Measurements from ENCODE around the gene TNRC6C.

The TNRC6C gene

GRCh38 chr17:78125976-78126894, 167.7 kb downstream of the TNRC6C start:
- DNase-seq (ENCODE audit: low read depth), result no peak

GRCh38 chr17:78126895-78127238, 168.4 kb downstream of the TNRC6C start:
- DNase-seq (ENCODE audit: low read depth), result no peak

GRCh38 chr17:78127239-78127887, 168.9 kb downstream of the TNRC6C start:
- DNase-seq (ENCODE audit: low read depth), result no peak

- DNase-seq (ENCODE audit: low read depth), result no peak
These were observed 169.5 kb downstream of the TNRC6C start for GRCh38 chr17:78127888-78128550.

GRCh38 chr17:78128551-78129350, 170.2 kb downstream of the TNRC6C start, which contains the start of gene TMC6:
TMC6 (minus strand) TSS chr17:78128755; CDS start chr17:78126832, 1,923 bp downstream.
- DNase-seq (ENCODE audit: low read depth), result peak; percentile 42

- DNase-seq (ENCODE audit: low read depth), result no peak
These were observed 171.0 kb downstream of the TNRC6C start for GRCh38 chr17:78129351-78130089.

- DNase-seq (ENCODE audit: low read depth), result no peak
These were observed 171.6 kb downstream of the TNRC6C start for GRCh38 chr17:78130090-78130436.

GRCh38 chr17:78130437-78131101, 172.1 kb downstream of the TNRC6C start, which contains the start of gene TMC8:
TMC8 (plus strand) TSS chr17:78130771; CDS start chr17:78131589, 818 bp downstream.
- DNase-seq (ENCODE audit: low read depth), result no peak

- no peak for DNase-seq (ENCODE audit: low read depth)
These were observed 172.9 kb downstream of the TNRC6C start for GRCh38 chr17:78131172-78132083.

- no peak for DNase-seq (ENCODE audit: low read depth)
These were observed 173.7 kb downstream of the TNRC6C start for GRCh38 chr17:78132084-78132676.

- no peak for DNase-seq (ENCODE audit: low read depth)
These were observed 174.3 kb downstream of the TNRC6C start for GRCh38 chr17:78132767-78133178.

- no peak for DNase-seq (ENCODE audit: low read depth)
These were observed 174.9 kb downstream of the TNRC6C start for GRCh38 chr17:78133179-78133951.

- DNase-seq (ENCODE audit: low read depth), result peak; percentile 59
These were observed 175.7 kb downstream of the TNRC6C start for GRCh38 chr17:78133971-78134898.

GRCh38 chr17:78134899-78135385, 176.4 kb downstream of the TNRC6C start:
- no peak for DNase-seq (ENCODE audit: low read depth)

GRCh38 chr17:78135858-78136500, 177.5 kb downstream of the TNRC6C start:
- no peak for DNase-seq (ENCODE audit: low read depth)

GRCh38 chr17:78137392-78138203, 179.1 kb downstream of the TNRC6C start:
- no peak for DNase-seq (ENCODE audit: low read depth)

All from ELR (cell line).